MCF 10A (cell line): ENCODE measurements around the gene TOMM5. TPM values are rescaled to one million over a fixed set of nuclear protein-coding genes. Genes with fewer than 3 reads are reported as not detected.

ENCODE experiments used
- BruUV-seq: library from RNA; stranded (reverse); fragments of 400-500 nt; replicated peaks from 2 replicates; lab custom pipeline; 2021; lab: Mats Ljungman, UMichigan
- CTCF ChIA-PET: fragments of 300-600 bp; sonication (Branson Sonifier 250); formaldehyde crosslinking; extraction: SDS; loops from one replicate; lab custom pipeline; 2021; ENCODE audit warnings: antibody characterized with exemption, inconsistent platforms; lab: Yijun Ruan, JAX
- POLR2A ChIA-PET: fragments of 300-600, 350-650 bp; sonication (Branson Sonifier 250); formaldehyde crosslinking; extraction: SDS; loops from one replicate; lab custom pipeline; 2020; ENCODE audit warnings: antibody characterized with exemption, inconsistent platforms; lab: Yijun Ruan, JAX
- DNase-seq: peaks from one replicate; pipeline ENCODE4 v3.0.0-alpha.2; 2018; ENCODE audit not compliant: unreplicated experiment
- H3K27ac Mint-ChIP-seq: one replicate; pipeline ENCODE4 v1.8.0; 2022; ENCODE audit warnings: mild to moderate bottlenecking, low read depth, mixed read lengths; ENCODE audit not compliant: unreplicated experiment
- H3K27me3 Mint-ChIP-seq: one replicate; pipeline ENCODE4 v1.8.0; 2022; ENCODE audit warnings: mixed read lengths; ENCODE audit not compliant: insufficient read depth, unreplicated experiment
- H3K36me3 Mint-ChIP-seq: one replicate; pipeline ENCODE4 v1.8.0; 2022; ENCODE audit warnings: mild to moderate bottlenecking, moderate library complexity, mixed read lengths; ENCODE audit not compliant: insufficient read depth, unreplicated experiment
- H3K4me1 Mint-ChIP-seq: one replicate; pipeline ENCODE4 v1.8.0; 2022; ENCODE audit warnings: mixed read lengths; ENCODE audit not compliant: insufficient read depth, unreplicated experiment
- H3K4me3 Mint-ChIP-seq: one replicate; pipeline ENCODE4 v1.8.0; 2022; ENCODE audit warnings: mild to moderate bottlenecking, moderate library complexity, mixed read lengths; ENCODE audit not compliant: unreplicated experiment
- H3K9me3 Mint-ChIP-seq: one replicate; pipeline ENCODE4 v1.8.0; 2022; ENCODE audit warnings: mixed read lengths; ENCODE audit not compliant: unreplicated experiment
- intact Hi-C: fragments of 100-400 bp; cut with micrococcal nuclease; formaldehyde crosslinking; loops from 2 replicates; pipeline ENCODE4 v1.14.1; 2022
- total RNA-seq: library from RNA; stranded (reverse); gene quantifications from 2 replicates; pipeline ENCODE4 v1.2.3, GENCODE V29; 2022
- TF ChIP-seq, protein P1 (sequence below): fragments of 200-600 bp; IDR thresholded peaks from one replicate; pipeline ENCODE4 v1.8.0; 2022; ENCODE audit warnings: antibody characterized with exemption, mild to moderate bottlenecking; ENCODE audit not compliant: unreplicated experiment

The TOMM5 gene
- total RNA-seq, 1 experiment from 2014 or later, result 151 TPM

DNA sequence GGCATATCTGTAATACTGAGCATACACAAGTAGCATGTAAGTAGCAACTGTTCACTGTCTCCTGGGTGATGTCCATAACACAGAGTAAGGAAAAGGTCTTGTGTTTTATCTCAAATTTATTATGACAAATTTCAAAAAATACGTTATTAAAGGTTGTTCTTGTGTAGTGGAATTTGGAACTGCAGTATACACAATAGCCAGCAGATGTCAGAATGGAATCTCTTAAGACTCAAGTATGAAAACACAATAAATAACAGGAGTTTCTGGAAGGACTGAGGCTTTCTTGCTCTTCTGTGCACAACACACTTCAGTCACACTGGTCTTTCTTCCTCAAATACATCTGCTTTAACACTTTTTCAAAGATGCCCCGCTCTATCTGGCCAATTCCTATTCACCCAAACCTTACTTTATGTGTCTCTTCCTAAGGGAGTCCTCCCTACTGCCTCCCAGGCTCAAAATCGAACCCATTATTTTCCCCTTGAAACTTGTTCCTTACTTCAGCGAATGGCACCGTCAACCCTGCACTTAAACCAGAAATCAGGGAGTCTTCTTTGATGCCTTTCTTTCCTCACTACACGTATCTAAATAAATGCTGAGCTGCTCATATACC, 9.7 kb downstream of the TOMM5 start:
- H3K9me3 Mint-ChIP-seq, result no peaks in the 10 kb centered on the region
- peaks cover 66% of the 10 kb centered on the region for H3K36me3 Mint-ChIP-seq
- peaks cover 7% of the 10 kb centered on the region for H3K4me1 Mint-ChIP-seq
- BruUV-seq, result no TSS peak
- peak; percentile 49 for DNase-seq
- ChIA-PET POLR2A (interaction anchor here (0.7 to 1.2 kb wide), 2 partner anchors 97 to 161 kb away, joined by 4 to 7 read pairs; partner anchors contain the start of gene POLR1E), CTCF (interaction anchor here (0.6 to 2.0 kb wide), 10 partner anchors 8 to 579 kb away, joined by 3 to 11 read pairs (median 4); partner anchors contain the start of gene TOMM5)
- H3K27ac Mint-ChIP-seq, result no peak overlapping the region
- no peak overlapping the region for H3K4me3 Mint-ChIP-seq
- H3K27me3 Mint-ChIP-seq, result no peaks in the 10 kb centered on the region
- TF ChIP-seq, protein P1, sequence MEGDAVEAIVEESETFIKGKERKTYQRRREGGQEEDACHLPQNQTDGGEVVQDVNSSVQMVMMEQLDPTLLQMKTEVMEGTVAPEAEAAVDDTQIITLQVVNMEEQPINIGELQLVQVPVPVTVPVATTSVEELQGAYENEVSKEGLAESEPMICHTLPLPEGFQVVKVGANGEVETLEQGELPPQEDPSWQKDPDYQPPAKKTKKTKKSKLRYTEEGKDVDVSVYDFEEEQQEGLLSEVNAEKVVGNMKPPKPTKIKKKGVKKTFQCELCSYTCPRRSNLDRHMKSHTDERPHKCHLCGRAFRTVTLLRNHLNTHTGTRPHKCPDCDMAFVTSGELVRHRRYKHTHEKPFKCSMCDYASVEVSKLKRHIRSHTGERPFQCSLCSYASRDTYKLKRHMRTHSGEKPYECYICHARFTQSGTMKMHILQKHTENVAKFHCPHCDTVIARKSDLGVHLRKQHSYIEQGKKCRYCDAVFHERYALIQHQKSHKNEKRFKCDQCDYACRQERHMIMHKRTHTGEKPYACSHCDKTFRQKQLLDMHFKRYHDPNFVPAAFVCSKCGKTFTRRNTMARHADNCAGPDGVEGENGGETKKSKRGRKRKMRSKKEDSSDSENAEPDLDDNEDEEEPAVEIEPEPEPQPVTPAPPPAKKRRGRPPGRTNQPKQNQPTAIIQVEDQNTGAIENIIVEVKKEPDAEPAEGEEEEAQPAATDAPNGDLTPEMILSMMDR, result peak; percentile 52
- intact Hi-C loops, result loop anchor here (5.0 to 10.0 kb wide), 2 partner anchors 170 to 682 kb away; partner anchors contain the start of gene TRMT10B

DNA sequence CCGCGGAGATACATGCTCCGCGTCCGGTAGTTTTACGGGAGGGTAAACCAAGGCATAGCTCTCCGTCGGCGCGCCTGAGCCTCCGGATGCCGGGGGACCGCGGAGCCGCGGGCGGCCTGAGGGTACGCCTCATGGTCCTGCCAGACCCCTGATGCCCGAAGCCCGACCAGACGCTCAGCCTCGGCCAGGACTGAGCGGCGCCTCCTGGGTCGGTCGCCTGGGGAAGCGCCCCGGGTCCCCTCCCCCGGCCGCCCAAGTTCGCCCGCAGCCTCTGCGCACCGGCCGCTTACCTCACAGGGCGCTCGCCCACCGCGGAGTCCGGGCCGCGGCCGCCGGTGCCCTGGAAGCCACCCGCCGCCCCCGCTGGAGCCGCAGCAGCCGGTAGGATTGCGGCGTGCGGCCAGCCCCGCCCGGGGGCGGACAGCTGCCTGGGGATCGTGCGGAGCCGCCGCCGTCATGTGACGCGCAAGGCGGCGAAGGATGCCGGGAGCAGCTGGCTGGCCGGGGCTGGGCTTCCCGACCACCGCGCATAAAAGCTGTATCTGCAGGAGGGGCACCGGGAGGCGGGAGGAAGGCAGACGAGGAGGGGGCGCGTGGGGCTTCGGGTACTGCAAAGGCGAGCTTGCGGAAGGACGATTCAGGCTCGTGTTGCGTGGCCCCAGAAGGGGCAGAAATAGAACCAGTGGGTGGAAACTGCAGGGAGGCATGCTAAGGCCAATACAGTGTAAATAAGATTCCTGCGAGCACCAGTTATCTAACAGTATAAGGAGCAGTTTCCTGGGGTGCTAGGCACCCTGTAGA, 16.3 kb downstream of the TOMM5 start, which contains the start of gene FBXO10:
TSS of gene FBXO10 (minus strand) at position 460 of the 801 bp plus-strand sequence. CDS start 34,612 bp downstream, outside the sequence.
- no TSS peak for BruUV-seq
- Mint-ChIP-seq H3K36me3 (peaks cover 16% of the 10 kb centered on the region), H3K27ac (peak within 1 kb of the TSS; percentile 54), H3K9me3 (no peaks in the 10 kb centered on the region), H3K4me3 (peak within 1 kb of the TSS; percentile 78), H3K27me3 (no peaks in the 10 kb centered on the region), H3K4me1 (peaks cover 18% of the 10 kb centered on the region)
- peak; percentile 55 for DNase-seq
- ChIA-PET CTCF (interaction anchor here (0.7 to 1.8 kb wide), 6 partner anchors 10 to 263 kb away, joined by 3 to 7 read pairs (median 4); no protein-coding TSS in a partner anchor), POLR2A (interaction anchor here (0.5 to 8.4 kb wide), 8 partner anchors 11 to 225 kb away, joined by 3 to 80 read pairs (median 4); partner anchors contain the start of genes DCAF10, EXOSC3, TOMM5 and ZBTB5)
- TF ChIP-seq, protein P1, result no peak
- intact Hi-C loops, result no loop called here

DNA sequence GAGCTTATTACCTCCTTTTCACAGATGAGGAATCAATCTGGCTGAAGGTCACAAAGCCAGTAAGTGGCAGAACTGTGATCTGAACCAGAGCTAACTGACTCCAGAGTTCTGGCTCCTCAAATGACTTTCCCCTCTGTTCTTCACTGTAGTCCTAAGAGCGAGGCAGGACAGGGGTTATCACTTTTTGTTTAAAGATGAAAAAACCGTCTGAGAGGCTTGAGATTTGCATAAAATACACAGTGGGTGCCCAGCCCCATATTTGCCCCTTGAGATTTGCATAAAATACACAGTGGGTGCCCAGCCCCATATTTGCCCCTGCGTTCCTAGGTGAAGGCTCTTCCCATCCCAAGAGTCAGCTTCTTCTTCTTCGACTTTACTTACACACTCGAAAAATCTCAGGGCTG, 16.9 kb downstream of the TOMM5 start:
- Mint-ChIP-seq H3K4me3 (peak overlapping the region; percentile 78), H3K27ac (peak overlapping the region; percentile 54), H3K4me1 (peaks cover 18% of the 10 kb centered on the region), H3K9me3 (no peaks in the 10 kb centered on the region), H3K36me3 (peaks cover 11% of the 10 kb centered on the region), H3K27me3 (no peaks in the 10 kb centered on the region)
- TF ChIP-seq, protein P1, result no peak
- BruUV-seq, result TSS peak; percentile 16
- CTCF ChIA-PET, result interaction anchor here (0.7 to 1.8 kb wide), 5 partner anchors 10 to 263 kb away, joined by 3 to 7 read pairs (median 4); partner anchors contain the start of gene POLR1E
- POLR2A ChIA-PET, result interaction anchor here (0.5 to 8.4 kb wide), 9 partner anchors 10 to 225 kb away, joined by 3 to 80 read pairs (median 3); partner anchors contain the start of genes DCAF10, EXOSC3, POLR1E and TOMM5
- no peak for DNase-seq
- intact Hi-C loops, result no loop called here
